HG03571 (cell line): Measurements from ENCODE around the gene ORC4.

ENCODE experiments used
- ATAC-seq: cut with Tn5 transposase; IDR thresholded peaks from one replicate; pipeline ENCODE4 v1.9.1; 2021; ENCODE audit not compliant: unreplicated experiment

ORC4 gene

GRCh38 chr2:147937744-147938349 lies 82.7 kb downstream of the ORC4 start:
- ATAC-seq = no peak

GRCh38 chr2:147934881-147935620 lies 85.5 kb downstream of the ORC4 start:
- ATAC-seq = no peak

GRCh38 chr2:147933931-147934330 lies 86.6 kb downstream of the ORC4 start:
- no peak for ATAC-seq

GRCh38 chr2:147927053-147927588 lies 93.4 kb downstream of the ORC4 start:
- no peak for ATAC-seq

- ATAC-seq = no peak
These were observed 94.7 kb downstream of the ORC4 start for GRCh38 chr2:147925886-147926285.

- no peak for ATAC-seq
These were observed 95.9 kb downstream of the ORC4 start for GRCh38 chr2:147924647-147925046.

GRCh38 chr2:147923846-147924245 lies 96.7 kb downstream of the ORC4 start:
- no peak for ATAC-seq

GRCh38 chr2:147917161-147917560 lies 103.4 kb downstream of the ORC4 start:
- ATAC-seq = no peak

GRCh38 chr2:147916723-147917122 lies 103.8 kb downstream of the ORC4 start:
- ATAC-seq = no peak

- ATAC-seq = no peak
These were observed 104.5 kb downstream of the ORC4 start for GRCh38 chr2:147916067-147916466.

GRCh38 chr2:147913701-147914480 lies 106.6 kb downstream of the ORC4 start:
- no peak for ATAC-seq

GRCh38 chr2:147910990-147911473 lies 109.5 kb downstream of the ORC4 start:
- no peak for ATAC-seq

- no peak for ATAC-seq
These were observed 111.4 kb downstream of the ORC4 start for GRCh38 chr2:147909178-147909577.

- no peak for ATAC-seq
These were observed 116.5 kb downstream of the ORC4 start for GRCh38 chr2:147904051-147904450.

- no peak for ATAC-seq
These were observed 131.9 kb downstream of the ORC4 start for GRCh38 chr2:147888680-147889079.

- no peak for ATAC-seq
These were observed 134.4 kb downstream of the ORC4 start for GRCh38 chr2:147886136-147886535.

- ATAC-seq = no peak
These were observed 135.7 kb downstream of the ORC4 start for GRCh38 chr2:147884830-147885229.

- ATAC-seq = no peak
These were observed 137.9 kb downstream of the ORC4 start for GRCh38 chr2:147882631-147883030.
